HEK293 (cell line): ENCODE measurements around the gene ARHGEF4.

Experiments
- GLIS2 ChIP-seq: fragments of 450-650 bp; formaldehyde crosslinking; IDR thresholded peaks from 2 replicates; pipeline ENCODE4 v1.5.1; 2016; ENCODE audit warnings: missing biosample characterization, missing genetic modification characterization
- KLF1 ChIP-seq: fragments of 450-650 bp; formaldehyde crosslinking; IDR thresholded peaks from 2 replicates; pipeline ENCODE4 v1.5.1; 2016; ENCODE audit warnings: missing biosample characterization, missing genetic modification characterization
- KLF16 ChIP-seq: fragments of 450-650 bp; formaldehyde crosslinking; IDR thresholded peaks from 2 replicates; pipeline ENCODE4 v1.5.1; 2017; ENCODE audit warnings: missing biosample characterization, missing genetic modification characterization
- KLF9 ChIP-seq: fragments of 450-650 bp; formaldehyde crosslinking; IDR thresholded peaks from 2 replicates; pipeline ENCODE4 v1.5.1; 2016; ENCODE audit warnings: missing biosample characterization, missing genetic modification characterization, low read depth
- REPIN1 ChIP-seq: fragments of 450-650 bp; formaldehyde crosslinking; IDR thresholded peaks from 2 replicates; pipeline ENCODE4 v1.5.1; 2017; ENCODE audit warnings: missing biosample characterization, missing genetic modification characterization, low read depth
- ZBTB17 ChIP-seq: fragments of 450-650 bp; formaldehyde crosslinking; IDR thresholded peaks from 2 replicates; pipeline ENCODE4 v1.5.1; 2016; ENCODE audit warnings: missing biosample characterization, missing genetic modification characterization
- ZBTB8A ChIP-seq: fragments of 450-650 bp; formaldehyde crosslinking; IDR thresholded peaks from 2 replicates; pipeline ENCODE4 v1.5.1; 2016; ENCODE audit warnings: missing biosample characterization, missing genetic modification characterization
- ZNF121 ChIP-seq: fragments of 450-650 bp; formaldehyde crosslinking; IDR thresholded peaks from 2 replicates; pipeline ENCODE4 v1.5.1; 2016; ENCODE audit warnings: missing biosample characterization, missing genetic modification characterization
- ZNF341 ChIP-seq: fragments of 450-650 bp; formaldehyde crosslinking; IDR thresholded peaks from 2 replicates; pipeline ENCODE4; 2016; ENCODE audit warnings: low read depth, missing biosample characterization, missing genetic modification characterization
- ZNF558 ChIP-seq: fragments of 450-650 bp; formaldehyde crosslinking; IDR thresholded peaks from 2 replicates; pipeline ENCODE4 v1.5.1; 2016; ENCODE audit warnings: missing biosample characterization, missing genetic modification characterization
- ZNF561 ChIP-seq: fragments of 450-650 bp; IDR thresholded peaks from 2 replicates; pipeline ENCODE4 v1.5.1; 2018; ENCODE audit warnings: missing biosample characterization, missing genetic modification characterization, borderline replicate concordance
- ZNF600 ChIP-seq: fragments of 450-650 bp; formaldehyde crosslinking; IDR thresholded peaks from 2 replicates; pipeline ENCODE4 v1.5.1; 2016; ENCODE audit warnings: missing biosample characterization, missing genetic modification characterization
- ZNF747 ChIP-seq: fragments of 450-650 bp; formaldehyde crosslinking; IDR thresholded peaks from 2 replicates; pipeline ENCODE4 v1.5.1; 2016; ENCODE audit warnings: missing biosample characterization, missing genetic modification characterization
- ZNF76 ChIP-seq: fragments of 450-650 bp; formaldehyde crosslinking; IDR thresholded peaks from 2 replicates; pipeline ENCODE4; 2016; ENCODE audit warnings: low read depth, missing biosample characterization, missing genetic modification characterization, borderline replicate concordance
- ZNF768 ChIP-seq: fragments of 450-650 bp; formaldehyde crosslinking; IDR thresholded peaks from 2 replicates; pipeline ENCODE4 v1.5.1; 2018; ENCODE audit warnings: missing biosample characterization, mild to moderate bottlenecking, missing genetic modification characterization
- ZNF777 ChIP-seq: fragments of 450-650 bp; formaldehyde crosslinking; IDR thresholded peaks from 2 replicates; pipeline ENCODE4 v1.5.1; 2017; ENCODE audit warnings: missing biosample characterization, missing genetic modification characterization, borderline replicate concordance
- TF ChIP-seq, protein P1 (sequence below): fragments of 450-650 bp; formaldehyde crosslinking; IDR thresholded peaks from 2 replicates; pipeline ENCODE4 v1.5.1; 2017; ENCODE audit warnings: missing biosample characterization, mild to moderate bottlenecking, missing genetic modification characterization, moderate library complexity
- TF ChIP-seq, protein P2 (sequence below): fragments of 450-650 bp; formaldehyde crosslinking; IDR thresholded peaks from 2 replicates; pipeline ENCODE4 v1.5.1; 2016; ENCODE audit warnings: missing biosample characterization, missing genetic modification characterization
- TF ChIP-seq, protein P3 (sequence below): fragments of 450-650 bp; formaldehyde crosslinking; IDR thresholded peaks from 2 replicates; pipeline ENCODE4 v1.5.1; 2016; ENCODE audit warnings: missing biosample characterization, missing genetic modification characterization
- TF ChIP-seq, protein P4 (sequence below): fragments of 450-650 bp; formaldehyde crosslinking; IDR thresholded peaks from 2 replicates; pipeline ENCODE4 v1.5.1; 2016; ENCODE audit warnings: missing biosample characterization, missing genetic modification characterization, borderline replicate concordance
- TF ChIP-seq, protein P5 (sequence below): fragments of 450-650 bp; formaldehyde crosslinking; IDR thresholded peaks from 2 replicates; pipeline ENCODE4 v1.5.1; 2016; ENCODE audit warnings: missing biosample characterization, missing genetic modification characterization
- TF ChIP-seq, protein P6 (sequence below): fragments of 450-650 bp; formaldehyde crosslinking; IDR thresholded peaks from 2 replicates; pipeline ENCODE4 v1.5.1; 2017; ENCODE audit warnings: missing biosample characterization, missing genetic modification characterization

The ARHGEF4 gene

DNA sequence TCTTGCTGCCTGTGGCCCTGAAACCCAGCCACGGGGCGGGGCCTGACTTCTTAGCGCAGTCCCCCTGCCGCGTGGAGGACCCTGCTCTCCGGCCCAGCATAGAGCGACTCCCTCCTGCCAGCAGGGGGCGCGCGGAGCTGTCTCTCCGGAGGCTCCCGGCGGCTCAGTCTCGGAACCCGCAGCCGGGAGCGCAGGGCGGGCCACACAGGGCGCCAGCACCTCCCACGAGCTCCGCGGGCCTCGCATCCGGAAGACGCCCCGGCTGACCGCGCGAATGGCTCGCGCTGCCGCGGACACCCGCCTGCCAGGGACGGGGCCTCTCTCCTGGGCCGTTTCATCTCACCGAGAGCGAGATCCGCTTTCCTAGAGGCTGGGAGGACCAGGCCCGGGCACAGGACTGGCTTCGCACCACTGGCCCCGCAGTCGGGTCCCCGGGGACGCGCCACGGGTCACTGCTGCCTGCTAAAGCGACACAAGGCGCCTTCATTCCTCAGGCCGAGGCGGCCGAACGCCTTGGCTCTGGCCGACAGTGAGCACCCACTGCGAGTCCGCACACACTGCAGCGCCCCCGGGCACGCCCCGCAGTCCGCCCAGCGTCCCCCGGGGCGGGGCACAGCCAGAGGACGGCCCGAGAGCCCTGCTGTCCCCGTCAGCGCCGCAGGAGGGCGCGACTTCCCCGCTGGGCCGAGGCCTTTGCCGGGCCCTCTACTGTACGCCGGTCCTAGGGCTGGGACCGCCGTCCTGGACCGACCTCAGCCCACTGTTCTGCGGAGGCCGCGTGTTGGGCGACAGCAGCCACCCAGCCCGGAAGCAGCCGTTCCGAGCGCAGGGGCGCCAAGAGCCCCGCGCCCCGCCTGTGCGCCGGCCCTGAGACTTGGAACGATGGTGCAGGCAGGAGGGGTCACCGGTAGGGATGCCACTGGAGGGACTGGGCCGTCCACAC is 39.0 kb upstream of the ARHGEF4 start (continued):
- peak; percentile 80 for TF ChIP-seq KLF1 (tag by site-specific recombination)
- TF ChIP-seq ZNF777: peak; percentile 63; the same call in 1 of the 2 replicates
- no peak for TF ChIP-seq ZNF768 (tag by site-specific recombination)
- TF ChIP-seq ZNF600: peak; percentile 48; the same call in 1 of the 2 replicates
- no peak for TF ChIP-seq ZNF558 (tag by site-specific recombination)
- TF ChIP-seq ZNF76: peak; percentile 46; the same call in 1 of the 2 replicates
- TF ChIP-seq ZNF561 (tag by site-specific recombination): peak; percentile 46; the same call in 1 of the 2 replicates
- TF ChIP-seq, protein P1, sequence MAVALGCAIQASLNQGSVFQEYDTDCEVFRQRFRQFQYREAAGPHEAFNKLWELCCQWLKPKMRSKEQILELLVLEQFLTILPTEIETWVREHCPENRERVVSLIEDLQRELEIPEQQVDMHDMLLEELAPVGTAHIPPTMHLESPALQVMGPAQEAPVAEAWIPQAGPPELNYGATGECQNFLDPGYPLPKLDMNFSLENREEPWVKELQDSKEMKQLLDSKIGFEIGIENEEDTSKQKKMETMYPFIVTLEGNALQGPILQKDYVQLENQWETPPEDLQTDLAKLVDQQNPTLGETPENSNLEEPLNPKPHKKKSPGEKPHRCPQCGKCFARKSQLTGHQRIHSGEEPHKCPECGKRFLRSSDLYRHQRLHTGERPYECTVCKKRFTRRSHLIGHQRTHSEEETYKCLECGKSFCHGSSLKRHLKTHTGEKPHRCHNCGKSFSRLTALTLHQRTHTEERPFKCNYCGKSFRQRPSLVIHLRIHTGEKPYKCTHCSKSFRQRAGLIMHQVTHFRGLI (tag by site-specific recombination): peak; percentile 48; the same call in 1 of the 2 replicates
- TF ChIP-seq REPIN1 (tag by site-specific recombination): no peak
- TF ChIP-seq GLIS2 (tag by site-specific recombination): peak; percentile 93
- TF ChIP-seq ZBTB17 (tag by site-specific recombination): no peak
- TF ChIP-seq, protein P2, sequence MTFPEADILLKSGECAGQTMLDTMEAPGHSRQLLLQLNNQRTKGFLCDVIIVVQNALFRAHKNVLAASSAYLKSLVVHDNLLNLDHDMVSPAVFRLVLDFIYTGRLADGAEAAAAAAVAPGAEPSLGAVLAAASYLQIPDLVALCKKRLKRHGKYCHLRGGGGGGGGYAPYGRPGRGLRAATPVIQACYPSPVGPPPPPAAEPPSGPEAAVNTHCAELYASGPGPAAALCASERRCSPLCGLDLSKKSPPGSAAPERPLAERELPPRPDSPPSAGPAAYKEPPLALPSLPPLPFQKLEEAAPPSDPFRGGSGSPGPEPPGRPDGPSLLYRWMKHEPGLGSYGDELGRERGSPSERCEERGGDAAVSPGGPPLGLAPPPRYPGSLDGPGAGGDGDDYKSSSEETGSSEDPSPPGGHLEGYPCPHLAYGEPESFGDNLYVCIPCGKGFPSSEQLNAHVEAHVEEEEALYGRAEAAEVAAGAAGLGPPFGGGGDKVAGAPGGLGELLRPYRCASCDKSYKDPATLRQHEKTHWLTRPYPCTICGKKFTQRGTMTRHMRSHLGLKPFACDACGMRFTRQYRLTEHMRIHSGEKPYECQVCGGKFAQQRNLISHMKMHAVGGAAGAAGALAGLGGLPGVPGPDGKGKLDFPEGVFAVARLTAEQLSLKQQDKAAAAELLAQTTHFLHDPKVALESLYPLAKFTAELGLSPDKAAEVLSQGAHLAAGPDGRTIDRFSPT (tag by site-specific recombination): peak; percentile 44; the same call in 1 of the 2 replicates
- peak; percentile 53; the same call in 1 of the 2 replicates for TF ChIP-seq ZNF121 (tag by site-specific recombination)
- TF ChIP-seq, protein P3, sequence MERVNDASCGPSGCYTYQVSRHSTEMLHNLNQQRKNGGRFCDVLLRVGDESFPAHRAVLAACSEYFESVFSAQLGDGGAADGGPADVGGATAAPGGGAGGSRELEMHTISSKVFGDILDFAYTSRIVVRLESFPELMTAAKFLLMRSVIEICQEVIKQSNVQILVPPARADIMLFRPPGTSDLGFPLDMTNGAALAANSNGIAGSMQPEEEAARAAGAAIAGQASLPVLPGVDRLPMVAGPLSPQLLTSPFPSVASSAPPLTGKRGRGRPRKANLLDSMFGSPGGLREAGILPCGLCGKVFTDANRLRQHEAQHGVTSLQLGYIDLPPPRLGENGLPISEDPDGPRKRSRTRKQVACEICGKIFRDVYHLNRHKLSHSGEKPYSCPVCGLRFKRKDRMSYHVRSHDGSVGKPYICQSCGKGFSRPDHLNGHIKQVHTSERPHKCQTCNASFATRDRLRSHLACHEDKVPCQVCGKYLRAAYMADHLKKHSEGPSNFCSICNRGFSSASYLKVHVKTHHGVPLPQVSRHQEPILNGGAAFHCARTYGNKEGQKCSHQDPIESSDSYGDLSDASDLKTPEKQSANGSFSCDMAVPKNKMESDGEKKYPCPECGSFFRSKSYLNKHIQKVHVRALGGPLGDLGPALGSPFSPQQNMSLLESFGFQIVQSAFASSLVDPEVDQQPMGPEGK (tag by site-specific recombination): peak; percentile 81; the same call in 1 of the 2 replicates
- 0 out of 2 replicates have a peak, but pooled peaks have one; percentile 12 for TF ChIP-seq KLF16 (tag by site-specific recombination)
- TF ChIP-seq, protein P4, sequence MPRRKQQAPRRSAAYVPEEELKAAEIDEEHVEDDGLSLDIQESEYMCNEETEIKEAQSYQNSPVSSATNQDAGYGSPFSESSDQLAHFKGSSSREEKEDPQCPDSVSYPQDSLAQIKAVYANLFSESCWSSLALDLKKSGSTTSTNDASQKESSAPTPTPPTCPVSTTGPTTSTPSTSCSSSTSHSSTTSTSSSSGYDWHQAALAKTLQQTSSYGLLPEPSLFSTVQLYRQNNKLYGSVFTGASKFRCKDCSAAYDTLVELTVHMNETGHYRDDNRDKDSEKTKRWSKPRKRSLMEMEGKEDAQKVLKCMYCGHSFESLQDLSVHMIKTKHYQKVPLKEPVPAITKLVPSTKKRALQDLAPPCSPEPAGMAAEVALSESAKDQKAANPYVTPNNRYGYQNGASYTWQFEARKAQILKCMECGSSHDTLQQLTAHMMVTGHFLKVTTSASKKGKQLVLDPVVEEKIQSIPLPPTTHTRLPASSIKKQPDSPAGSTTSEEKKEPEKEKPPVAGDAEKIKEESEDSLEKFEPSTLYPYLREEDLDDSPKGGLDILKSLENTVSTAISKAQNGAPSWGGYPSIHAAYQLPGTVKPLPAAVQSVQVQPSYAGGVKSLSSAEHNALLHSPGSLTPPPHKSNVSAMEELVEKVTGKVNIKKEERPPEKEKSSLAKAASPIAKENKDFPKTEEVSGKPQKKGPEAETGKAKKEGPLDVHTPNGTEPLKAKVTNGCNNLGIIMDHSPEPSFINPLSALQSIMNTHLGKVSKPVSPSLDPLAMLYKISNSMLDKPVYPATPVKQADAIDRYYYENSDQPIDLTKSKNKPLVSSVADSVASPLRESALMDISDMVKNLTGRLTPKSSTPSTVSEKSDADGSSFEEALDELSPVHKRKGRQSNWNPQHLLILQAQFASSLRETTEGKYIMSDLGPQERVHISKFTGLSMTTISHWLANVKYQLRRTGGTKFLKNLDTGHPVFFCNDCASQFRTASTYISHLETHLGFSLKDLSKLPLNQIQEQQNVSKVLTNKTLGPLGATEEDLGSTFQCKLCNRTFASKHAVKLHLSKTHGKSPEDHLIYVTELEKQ: no peak
- TF ChIP-seq, protein P5, sequence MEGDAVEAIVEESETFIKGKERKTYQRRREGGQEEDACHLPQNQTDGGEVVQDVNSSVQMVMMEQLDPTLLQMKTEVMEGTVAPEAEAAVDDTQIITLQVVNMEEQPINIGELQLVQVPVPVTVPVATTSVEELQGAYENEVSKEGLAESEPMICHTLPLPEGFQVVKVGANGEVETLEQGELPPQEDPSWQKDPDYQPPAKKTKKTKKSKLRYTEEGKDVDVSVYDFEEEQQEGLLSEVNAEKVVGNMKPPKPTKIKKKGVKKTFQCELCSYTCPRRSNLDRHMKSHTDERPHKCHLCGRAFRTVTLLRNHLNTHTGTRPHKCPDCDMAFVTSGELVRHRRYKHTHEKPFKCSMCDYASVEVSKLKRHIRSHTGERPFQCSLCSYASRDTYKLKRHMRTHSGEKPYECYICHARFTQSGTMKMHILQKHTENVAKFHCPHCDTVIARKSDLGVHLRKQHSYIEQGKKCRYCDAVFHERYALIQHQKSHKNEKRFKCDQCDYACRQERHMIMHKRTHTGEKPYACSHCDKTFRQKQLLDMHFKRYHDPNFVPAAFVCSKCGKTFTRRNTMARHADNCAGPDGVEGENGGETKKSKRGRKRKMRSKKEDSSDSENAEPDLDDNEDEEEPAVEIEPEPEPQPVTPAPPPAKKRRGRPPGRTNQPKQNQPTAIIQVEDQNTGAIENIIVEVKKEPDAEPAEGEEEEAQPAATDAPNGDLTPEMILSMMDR (tag by site-specific recombination): peak; percentile 93
- TF ChIP-seq, protein P6, sequence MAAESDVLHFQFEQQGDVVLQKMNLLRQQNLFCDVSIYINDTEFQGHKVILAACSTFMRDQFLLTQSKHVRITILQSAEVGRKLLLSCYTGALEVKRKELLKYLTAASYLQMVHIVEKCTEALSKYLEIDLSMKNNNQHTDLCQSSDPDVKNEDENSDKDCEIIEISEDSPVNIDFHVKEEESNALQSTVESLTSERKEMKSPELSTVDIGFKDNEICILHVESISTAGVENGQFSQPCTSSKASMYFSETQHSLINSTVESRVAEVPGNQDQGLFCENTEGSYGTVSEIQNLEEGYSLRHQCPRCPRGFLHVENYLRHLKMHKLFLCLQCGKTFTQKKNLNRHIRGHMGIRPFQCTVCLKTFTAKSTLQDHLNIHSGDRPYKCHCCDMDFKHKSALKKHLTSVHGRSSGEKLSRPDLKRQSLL (tag by site-specific recombination): peak; percentile 87
- TF ChIP-seq ZBTB8A (tag by site-specific recombination): peak; percentile 90
- no peak for TF ChIP-seq ZNF747 (tag by site-specific recombination)
- TF ChIP-seq KLF9 (tag by site-specific recombination): peak; percentile 89
- TF ChIP-seq ZNF341 (tag by site-specific recombination): no peak
